Embryonic facial prominence (tissue), 1 donor: ENCODE data around the gene TSPAN32.

Experiments
- DNase-seq: peaks from one replicate; pipeline ENCODE4 v3.0.0-alpha.2; 2016; ENCODE audit errors: extremely low spot score

The TSPAN32 gene

DNA sequence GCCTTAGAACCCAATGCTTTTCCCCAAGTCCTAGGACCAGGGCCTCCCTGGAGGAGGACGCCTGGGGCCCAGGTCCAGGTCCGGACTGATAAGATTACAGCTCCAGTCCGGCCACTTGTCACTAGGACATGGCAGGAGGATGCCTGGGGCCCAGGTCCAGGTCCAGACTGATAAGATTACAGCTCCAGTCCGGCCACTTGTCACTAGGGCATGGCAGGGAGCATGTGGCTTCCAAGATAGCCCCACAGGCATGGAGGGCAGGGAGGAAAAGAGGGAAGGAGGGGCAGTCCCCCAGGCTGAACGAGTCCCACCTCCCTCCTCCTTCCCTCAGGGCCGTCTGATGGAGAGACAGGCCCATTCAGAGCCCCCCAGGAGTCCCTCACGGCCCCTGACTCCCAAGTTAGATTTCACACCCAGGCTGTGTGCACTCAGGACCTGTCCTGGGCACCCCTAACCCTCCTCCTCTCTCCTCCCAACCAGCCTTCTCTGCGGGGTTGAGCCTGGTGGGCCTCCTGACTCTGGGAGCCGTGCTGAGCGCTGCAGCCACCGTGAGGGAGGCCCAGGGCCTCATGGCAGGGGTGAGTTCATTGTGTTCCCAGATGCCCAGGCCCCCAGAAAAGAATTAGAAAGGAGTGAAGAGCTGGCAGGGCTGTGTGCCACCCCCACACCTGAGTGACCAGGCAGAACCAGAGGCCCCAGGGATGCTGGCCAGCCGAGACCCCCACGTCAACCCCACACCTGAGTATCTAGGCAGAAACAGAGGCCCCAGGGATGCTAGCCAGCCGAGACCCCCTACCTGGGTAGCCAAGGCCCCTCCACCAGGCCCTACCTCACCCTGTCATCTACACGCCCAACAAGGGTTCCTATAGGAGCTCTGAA is 2.1 kb downstream of the TSPAN32 start:
- DNase-seq = no peak

- no peak for DNase-seq
Measured at GRCh38 chr11:2304506-2305139, 2.8 kb downstream of the TSPAN32 start.

- DNase-seq = no peak
Measured at GRCh38 chr11:2305140-2305778, 3.4 kb downstream of the TSPAN32 start.

- peak; percentile 83 for DNase-seq
Measured at GRCh38 chr11:2305788-2306451, 4.1 kb downstream of the TSPAN32 start.

- peak; percentile 88 for DNase-seq
Measured at GRCh38 chr11:2306452-2306823, 4.6 kb downstream of the TSPAN32 start.

DNA sequence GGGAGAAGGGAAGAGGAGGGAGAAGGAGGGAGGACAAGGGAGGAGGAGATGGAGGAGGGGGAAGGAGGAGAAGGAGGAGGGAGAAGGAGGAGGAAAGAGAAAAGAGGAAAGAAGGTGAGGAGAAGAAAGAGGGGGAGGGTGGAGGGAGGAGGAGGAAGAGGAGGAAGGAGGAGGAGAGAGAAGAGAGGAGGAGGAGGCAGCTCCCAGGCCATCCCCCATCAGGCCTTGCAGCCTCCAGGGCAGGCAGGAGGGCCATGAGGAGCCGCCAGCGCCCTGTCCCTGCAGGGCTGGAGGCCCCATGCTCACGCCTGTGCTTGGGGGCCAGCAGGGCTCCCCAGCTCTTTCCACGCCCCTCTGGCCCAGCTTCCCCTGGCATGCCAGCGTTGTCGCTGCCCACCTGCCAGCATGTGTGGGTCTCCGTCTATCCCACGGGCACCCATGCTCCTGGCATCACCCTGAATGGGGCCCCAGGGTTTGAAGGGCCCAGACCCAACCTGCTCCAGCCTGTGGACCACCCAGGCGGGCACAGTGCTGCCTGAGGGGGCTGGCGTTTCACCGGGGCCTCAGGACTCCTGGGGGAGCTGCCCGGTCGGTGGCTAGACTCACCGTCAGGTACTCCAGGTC is 5.2 kb downstream of the TSPAN32 start:
- DNase-seq = peak; percentile 54

GRCh38 chr11:2307501-2308331 is 5.9 kb downstream of the TSPAN32 start:
- no peak for DNase-seq

DNA sequence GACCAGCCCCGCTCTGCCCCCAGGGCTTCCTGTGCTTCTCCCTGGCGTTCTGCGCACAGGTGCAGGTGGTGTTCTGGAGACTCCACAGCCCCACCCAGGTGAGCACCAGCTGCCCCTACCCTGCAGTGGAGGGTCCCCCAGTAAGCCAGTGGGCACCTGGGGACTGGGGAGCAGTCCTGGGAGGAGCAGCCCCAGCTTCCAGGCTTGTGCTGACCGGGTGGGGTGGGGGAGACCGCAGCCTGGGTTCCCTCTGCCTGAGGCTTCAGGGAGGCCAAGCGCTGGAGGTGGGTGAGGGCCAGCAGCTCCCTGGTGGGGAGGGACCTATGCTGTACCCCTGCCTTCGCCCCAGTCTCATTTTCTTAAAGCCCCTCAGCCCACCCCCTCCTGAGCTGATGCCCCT is 6.9 kb downstream of the TSPAN32 start:
- DNase-seq = no peak

DNA sequence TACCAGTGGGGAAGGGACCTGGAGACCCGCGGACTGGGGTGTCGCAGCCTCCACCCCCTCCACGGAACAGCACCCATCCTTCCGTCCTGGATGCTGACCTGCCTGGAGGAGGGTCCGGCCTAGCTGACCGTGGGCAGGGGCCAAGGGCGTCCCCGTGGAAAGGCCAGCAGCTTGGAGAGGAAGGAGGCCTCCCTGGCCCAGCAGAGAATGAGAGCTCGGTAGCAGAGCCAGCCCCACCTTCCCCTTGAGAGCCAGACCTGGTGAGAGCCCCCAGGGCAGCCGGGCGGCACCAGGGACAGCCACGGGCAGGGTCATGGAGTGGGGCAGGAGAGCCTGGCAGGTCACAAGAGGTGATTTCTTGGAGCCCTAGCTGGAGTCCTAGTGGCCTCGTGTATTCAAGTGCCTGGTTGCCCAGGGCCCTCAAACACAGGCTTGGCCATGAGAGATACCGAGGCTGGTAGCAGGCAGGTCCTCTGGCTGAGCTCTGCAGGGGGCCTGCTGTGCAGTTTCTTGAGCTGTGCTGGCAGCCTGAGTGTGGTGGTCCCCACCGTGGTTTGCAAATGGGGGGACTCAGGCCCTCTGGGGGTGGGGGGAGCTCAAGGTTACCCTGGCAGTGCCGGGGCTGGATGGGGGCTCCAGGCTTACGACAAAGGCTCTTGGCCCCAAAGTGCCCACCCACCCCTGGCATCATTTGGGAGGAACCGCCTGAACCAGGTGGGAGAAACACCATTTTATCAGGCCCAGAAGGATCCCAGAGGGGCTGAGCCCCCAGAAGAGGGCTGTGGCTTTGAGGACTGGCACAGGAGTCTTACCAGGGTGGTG is 7.6 kb downstream of the TSPAN32 start:
- DNase-seq = no peak

DNA sequence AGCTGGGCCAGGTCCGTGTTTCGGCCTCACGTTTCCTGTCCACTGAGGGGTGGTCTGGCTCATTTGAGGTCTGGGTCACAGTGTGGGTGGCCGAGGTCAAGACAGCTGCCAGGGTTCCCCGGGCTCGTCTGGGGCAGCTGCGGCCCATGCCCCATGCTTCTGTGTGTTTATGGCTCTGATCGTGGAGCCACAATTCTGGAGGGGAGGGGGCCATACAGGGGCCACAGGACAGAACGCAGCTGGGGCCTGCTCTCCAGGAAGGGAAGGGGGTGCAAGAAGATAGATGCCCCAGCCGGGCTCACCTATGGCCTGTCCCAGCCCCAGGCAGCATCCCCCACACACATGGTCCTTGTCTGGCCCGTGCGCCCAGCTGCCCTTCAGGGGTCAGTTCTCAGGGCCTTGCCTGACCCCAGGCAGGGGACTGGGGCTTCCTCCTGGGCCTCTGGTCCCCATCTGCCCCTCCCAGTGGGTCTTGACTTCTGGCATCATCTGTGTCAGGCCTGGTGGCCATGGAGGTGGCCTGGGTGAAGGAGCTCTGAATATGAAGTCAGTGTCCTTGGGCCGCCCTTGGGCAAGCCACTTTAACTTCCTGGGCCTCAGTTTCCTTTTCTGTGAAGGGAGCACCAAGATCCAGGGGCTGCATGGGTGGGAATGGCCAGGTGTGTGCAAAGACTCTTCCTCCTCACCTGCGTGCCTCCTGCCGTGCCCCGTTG is 8.4 kb downstream of the TSPAN32 start:
- no peak for DNase-seq

- DNase-seq = no peak
Measured at GRCh38 chr11:2310786-2311352, 9.1 kb downstream of the TSPAN32 start.

DNA sequence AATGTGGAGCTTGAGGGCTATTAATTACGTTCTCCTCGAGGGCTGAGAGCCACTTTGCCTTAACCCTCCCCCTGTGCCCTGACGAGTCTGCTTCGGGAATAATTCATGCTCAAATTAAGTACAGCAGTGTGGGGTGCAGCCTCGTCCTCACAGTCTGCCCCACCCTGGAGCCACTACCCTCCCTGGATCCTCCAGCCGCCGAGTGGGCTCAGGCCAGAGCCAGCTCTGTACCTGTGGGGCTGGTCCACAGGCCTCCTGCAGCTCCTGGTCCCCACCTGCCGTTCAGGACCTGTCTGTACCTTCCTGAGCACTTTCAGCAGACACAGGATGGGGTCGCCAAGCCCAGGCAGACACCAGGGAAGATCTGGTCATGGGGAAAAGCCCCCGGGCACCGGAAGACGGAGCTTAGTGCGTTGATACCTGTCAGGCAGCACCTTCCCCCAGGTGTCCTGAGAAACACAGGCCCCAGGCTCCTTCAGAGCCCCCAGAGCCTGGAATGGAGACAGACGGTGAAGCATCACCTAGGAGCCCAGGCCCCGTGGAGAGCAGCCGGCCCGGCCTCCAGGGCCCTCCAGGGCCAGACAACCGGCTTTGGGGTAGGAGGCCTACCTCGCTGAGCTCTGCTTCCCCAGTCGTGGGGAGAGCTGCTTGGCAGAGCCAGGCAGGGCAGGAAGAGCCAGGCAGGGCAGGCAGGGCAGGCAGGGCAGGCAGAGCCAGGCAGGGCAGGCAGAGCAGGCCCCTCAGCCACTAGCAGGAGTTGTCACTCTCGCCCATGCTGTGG is 9.7 kb downstream of the TSPAN32 start:
- DNase-seq = no peak

DNA sequence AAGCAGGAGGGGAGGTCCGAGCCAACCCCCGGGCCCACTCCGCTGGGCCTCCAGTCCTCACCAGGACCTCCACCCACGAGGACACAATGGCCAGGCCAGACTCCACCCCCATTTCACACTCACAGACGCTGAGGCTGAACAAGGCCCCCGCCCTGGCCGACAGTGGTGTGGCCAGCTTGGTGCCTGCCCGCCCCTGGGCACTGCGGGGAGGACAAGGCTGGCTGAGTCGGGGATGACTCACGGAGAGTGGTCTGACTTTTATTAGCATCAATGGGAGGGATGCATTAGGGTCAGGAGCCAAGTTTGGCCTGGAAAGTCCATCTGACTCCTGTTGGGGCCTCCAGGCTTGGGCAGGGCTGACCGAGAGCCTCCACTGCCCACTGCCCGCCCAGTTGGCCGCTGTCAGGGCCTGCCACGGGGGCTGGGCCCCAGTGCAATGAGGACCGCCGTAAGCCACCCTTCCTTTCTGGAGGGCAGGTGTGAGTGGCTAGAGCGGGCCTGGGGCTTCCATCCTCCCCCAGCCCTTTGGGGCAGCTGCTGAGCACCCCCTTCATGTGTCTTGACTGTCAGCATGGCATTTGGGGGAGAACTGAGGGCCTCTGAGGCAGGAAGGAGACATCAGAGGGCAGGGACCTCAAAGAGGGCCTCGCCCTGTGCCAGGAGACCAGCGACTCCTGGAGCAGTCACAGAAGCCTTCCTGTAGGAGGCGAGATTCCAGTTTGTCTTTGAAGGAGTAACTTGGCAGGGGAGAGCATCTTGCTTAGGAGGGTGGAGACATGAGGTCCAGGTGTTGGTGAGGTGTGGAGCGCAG is 10.6 kb downstream of the TSPAN32 start:
- no peak for DNase-seq

DNA sequence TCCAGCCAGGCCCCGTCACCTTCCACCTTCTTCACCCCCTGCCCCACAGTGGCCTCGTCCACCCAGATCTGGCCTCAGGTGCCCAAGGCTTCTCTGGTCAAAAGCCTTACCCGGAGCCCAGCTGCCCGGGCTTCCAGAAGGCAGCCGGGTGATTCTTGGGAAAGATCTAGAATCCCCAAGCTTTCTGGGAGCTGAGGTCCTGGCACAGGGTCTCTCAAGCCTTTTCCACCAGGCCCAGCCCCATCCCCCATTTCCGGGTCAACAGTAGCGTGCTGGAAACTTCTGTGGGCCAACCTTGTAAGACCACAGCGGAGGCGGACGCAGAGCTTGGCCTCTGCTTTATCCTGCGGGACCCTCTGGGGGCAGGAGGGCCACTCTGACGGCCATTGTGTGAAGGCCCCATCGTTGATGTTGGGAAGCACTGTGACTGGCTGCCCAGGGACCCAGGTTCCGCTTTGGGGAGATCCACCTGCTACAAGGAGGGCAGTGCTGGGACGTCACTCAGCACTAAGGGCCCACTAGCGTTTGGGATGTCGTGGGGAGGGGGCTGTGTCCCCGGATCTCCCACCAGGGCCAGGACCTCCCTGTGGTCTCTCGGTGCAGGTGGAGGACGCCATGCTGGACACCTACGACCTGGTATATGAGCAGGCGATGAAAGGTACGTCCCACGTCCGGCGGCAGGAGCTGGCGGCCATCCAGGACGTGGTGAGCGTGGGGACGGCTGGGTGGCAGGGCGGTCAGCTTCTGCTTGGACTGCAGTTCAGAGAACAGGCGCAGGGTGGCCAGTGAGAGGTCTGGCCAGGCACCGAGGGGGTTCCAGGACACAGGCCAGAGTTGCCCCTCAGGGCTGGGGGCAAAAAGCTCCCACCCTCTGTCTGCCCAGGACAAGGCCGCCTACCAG is 11.5 kb downstream of the TSPAN32 start:
- DNase-seq = no peak

DNA sequence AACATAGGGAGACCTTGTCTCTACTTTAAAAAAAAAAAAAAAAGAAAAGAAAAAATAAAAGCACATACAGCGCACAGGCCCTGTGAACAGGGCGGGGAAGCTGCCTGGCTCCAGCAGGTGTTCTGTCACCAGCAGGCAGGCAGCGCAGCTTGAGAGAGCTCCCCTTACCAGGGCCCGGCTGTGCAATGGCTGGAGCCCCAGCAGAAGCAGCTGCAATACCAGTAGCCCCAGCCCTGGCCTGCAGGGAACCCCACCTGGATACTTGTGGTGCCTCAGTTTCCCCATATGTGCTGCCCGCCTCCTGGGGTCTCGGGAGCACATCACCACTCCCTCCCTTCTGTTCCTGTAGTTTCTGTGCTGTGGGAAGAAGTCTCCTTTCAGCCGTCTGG is 12.3 kb downstream of the TSPAN32 start:
- DNase-seq = no peak
